PC-3 (cell line): ENCODE measurements around the gene RNF151. TPM values are rescaled to one million over a fixed set of nuclear protein-coding genes. Genes with fewer than 3 reads are reported as not detected.

ENCODE experiments used
- ATAC-seq: fragments of 200-7000 bp; cut with Tn5 transposase; 2 replicates; pipeline ENCODE4 v1.9.1; 2020; ENCODE audit warnings: mild to moderate bottlenecking, moderate library complexity
- BruUV-seq: library from RNA; stranded (reverse); fragments of 400-500 nt; replicated peaks from 2 replicates; lab custom pipeline; 2021; lab: Mats Ljungman, UMichigan
- CTCF ChIA-PET: fragments of 300-600 bp; sonication (Branson Sonifier 250); formaldehyde crosslinking; loops from one replicate; lab custom pipeline; 2022; ENCODE audit warnings: antibody characterized with exemption; lab: Charles Lee
- POLR2A ChIA-PET: fragments of 300-600 bp; sonication (Branson Sonifier 250); formaldehyde crosslinking; loops from one replicate; lab custom pipeline; 2022; ENCODE audit warnings: antibody characterized with exemption; ENCODE audit not compliant: unreplicated experiment; lab: Charles Lee
- DNase-seq: peaks from one replicate; pipeline ENCODE4 v3.0.0-alpha.2; 2015
- H2AFZ ChIP-seq: fragments of 300-600 bp; sonication (generic); 2 replicates; pipeline ENCODE4 v1.6.0; 2016; ENCODE audit warnings: antibody characterized with exemption, low read length
- H3F3A ChIP-seq: fragments of 300-600 bp; sonication (generic); one replicate; pipeline ENCODE4 v1.6.0; 2017; ENCODE audit warnings: antibody characterized with exemption, low read length, control low read depth, mild to moderate bottlenecking; ENCODE audit not compliant: unreplicated experiment
- H3K27ac ChIP-seq: fragments of 300-600 bp; sonication (generic); 2 replicates; pipeline ENCODE4 v1.5.1; 2016; ENCODE audit warnings: mild to moderate bottlenecking, low read length
- H3K27me3 ChIP-seq: fragments of 300-600 bp; sonication (generic); 2 replicates; pipeline ENCODE4 v1.6.1; 2016; ENCODE audit warnings: low read length, mixed read lengths
- H3K36me3 ChIP-seq: fragments of 300-600 bp; sonication (generic); 2 replicates; pipeline ENCODE4 v1.6.1; 2016; ENCODE audit warnings: low read depth, mixed run types, low read length, mixed read lengths
- H3K4me1 ChIP-seq: fragments of 300-600 bp; sonication (generic); 2 replicates; pipeline ENCODE4 v1.5.1; 2016; ENCODE audit warnings: low read length; ENCODE audit not compliant: insufficient read depth
- H3K4me2 ChIP-seq: fragments of 300-600 bp; sonication (generic); 2 replicates; pipeline ENCODE4 v1.6.0; 2016; ENCODE audit warnings: low read length
- H3K4me3 ChIP-seq: fragments of 300-600 bp; sonication (generic); 2 replicates; pipeline ENCODE4 v1.5.1; 2016; ENCODE audit warnings: mild to moderate bottlenecking, low read length, mixed read lengths
- H3K79me2 ChIP-seq: fragments of 300-600 bp; sonication (generic); 2 replicates; pipeline ENCODE4 v1.6.1; 2017; ENCODE audit warnings: low read length, mixed read lengths
- H3K9ac ChIP-seq: fragments of 300-600 bp; sonication (generic); 2 replicates; pipeline ENCODE4 v1.6.0; 2016; ENCODE audit warnings: mild to moderate bottlenecking, low read length
- H3K9me2 ChIP-seq: fragments of 300-600 bp; sonication (generic); replicated peaks from 2 replicates; pipeline ENCODE4 v1.6.1; 2016; ENCODE audit warnings: mixed run types, low read length, mixed read lengths
- H3K9me3 ChIP-seq: fragments of 300-600 bp; sonication (generic); 2 replicates; pipeline ENCODE4 v1.6.1; 2016; ENCODE audit warnings: low read length, mixed read lengths
- H4K20me1 ChIP-seq: fragments of 300-600 bp; sonication (generic); 2 replicates; pipeline ENCODE4 v1.6.1; 2016; ENCODE audit warnings: low read length, mixed read lengths
- CTCF ChIP-seq: fragments of 300-600 bp; sonication (generic); conservative IDR thresholded peaks from 2 replicates; pipeline ENCODE4 v1.5.1; 2017; ENCODE audit warnings: antibody characterized with exemption, low read depth, mild to moderate bottlenecking, low read length
- EZH2 ChIP-seq: fragments of 300-600 bp; sonication (generic); IDR thresholded peaks from one replicate; pipeline ENCODE4 v1.6.1; 2017; ENCODE audit warnings: antibody characterized with exemption, mild to moderate bottlenecking, low read length; ENCODE audit not compliant: unreplicated experiment
- EZH2phosphoT487 ChIP-seq: fragments of 300-600 bp; sonication (generic); IDR thresholded peaks from 2 replicates; pipeline ENCODE4 v1.6.1; 2018; ENCODE audit warnings: mild to moderate bottlenecking, antibody characterized with exemption, low read length, borderline replicate concordance
- intact Hi-C: fragments of 100-400 bp; cut with micrococcal nuclease; formaldehyde crosslinking; loops from 2 replicates; pipeline ENCODE4 v1.9.0; 2023
- total RNA-seq: library from RNA; depleted of rRNA; stranded (reverse); fragments of >200 nt; gene quantifications from 2 replicates; pipeline ENCODE4 v1.2.3, GENCODE V29; 2014

The RNF151 gene
- total RNA-seq, 1 experiment from 2014 or later = not detected

- POLR2A ChIA-PET = no interaction called here
These were observed 37.4 kb downstream of the RNF151 start for GRCh38 chr16:2003827-2004641.

GRCh38 chr16:2004795-2005517, 38.3 kb downstream of the RNF151 start:
- no peak for DNase-seq
- no peaks in the 10 kb centered on the region for H3K9me3 ChIP-seq
- peaks cover 66% of the 10 kb centered on the region for H3K79me2 ChIP-seq
- BruUV-seq = no TSS peak
- TF ChIP-seq CTCF = no peak
- TF ChIP-seq EZH2phosphoT487 = no peak
- TF ChIP-seq EZH2 = no peak
- intact Hi-C loops = no loop called here
- H3K4me1 ChIP-seq = peaks cover 16% of the 10 kb centered on the region
- no peak for ATAC-seq
- peaks cover 4% of the 10 kb centered on the region; the same call in 1 of the 2 replicates for H3K36me3 ChIP-seq
- H3K9me2 ChIP-seq = no peaks in the 10 kb centered on the region
- H3F3A ChIP-seq = no peaks in the 10 kb centered on the region
- H3K4me2 ChIP-seq = no peak overlapping the region
- CTCF ChIA-PET = no interaction called here
- no peaks in the 10 kb centered on the region for H3K27me3 ChIP-seq
- no peak overlapping the region for H3K27ac ChIP-seq
- H2AFZ ChIP-seq = no peak overlapping the region
- POLR2A ChIA-PET = no interaction called here
- H4K20me1 ChIP-seq = peaks cover 33% of the 10 kb centered on the region
- H3K9ac ChIP-seq = no peak overlapping the region
- H3K4me3 ChIP-seq = no peak overlapping the region

More at GRCh38 chr16:2003827-2004641, 37.4 kb downstream of the RNF151 start:
- no peak overlapping the region for H3K27ac ChIP-seq
- H3K9ac ChIP-seq = no peak overlapping the region
- H3K4me2 ChIP-seq = no peak overlapping the region
- intact Hi-C loops = no loop called here
- DNase-seq (peak; percentile 80), ATAC-seq (peak; percentile 65)
- no peaks in the 10 kb centered on the region for H3F3A ChIP-seq
- TF ChIP-seq EZH2phosphoT487 = no peak
- no peak for TF ChIP-seq EZH2
- TF ChIP-seq CTCF = peak; percentile 82
- no peak overlapping the region for H3K4me3 ChIP-seq
- no peaks in the 10 kb centered on the region for H3K9me2 ChIP-seq
- no TSS peak for BruUV-seq
- H3K79me2 ChIP-seq = peaks cover 60% of the 10 kb centered on the region
- no peaks in the 10 kb centered on the region for H3K27me3 ChIP-seq
- peaks cover 6% of the 10 kb centered on the region; the same call in 1 of the 2 replicates for H3K36me3 ChIP-seq
- peaks cover 16% of the 10 kb centered on the region for H3K4me1 ChIP-seq
- H4K20me1 ChIP-seq = peaks cover 33% of the 10 kb centered on the region
- CTCF ChIA-PET = interaction anchor here (0.6 to 1.0 kb wide), 4 partner anchors 9 to 136 kb away, joined by 3 to 4 read pairs (median 3); partner anchors contain the start of gene NHERF2
- no peaks in the 10 kb centered on the region for H3K9me3 ChIP-seq
- H2AFZ ChIP-seq = no peak overlapping the region
